GM19324 (cell line): ENCODE measurements around the gene CEP250.

Experiments used
- ATAC-seq: cut with Tn5 transposase; IDR thresholded peaks from one replicate; pipeline ENCODE4 v1.9.1; 2021; ENCODE audit warnings: mild to moderate bottlenecking, moderate library complexity; ENCODE audit not compliant: unreplicated experiment, low FRiP score

The CEP250 gene

DNA sequence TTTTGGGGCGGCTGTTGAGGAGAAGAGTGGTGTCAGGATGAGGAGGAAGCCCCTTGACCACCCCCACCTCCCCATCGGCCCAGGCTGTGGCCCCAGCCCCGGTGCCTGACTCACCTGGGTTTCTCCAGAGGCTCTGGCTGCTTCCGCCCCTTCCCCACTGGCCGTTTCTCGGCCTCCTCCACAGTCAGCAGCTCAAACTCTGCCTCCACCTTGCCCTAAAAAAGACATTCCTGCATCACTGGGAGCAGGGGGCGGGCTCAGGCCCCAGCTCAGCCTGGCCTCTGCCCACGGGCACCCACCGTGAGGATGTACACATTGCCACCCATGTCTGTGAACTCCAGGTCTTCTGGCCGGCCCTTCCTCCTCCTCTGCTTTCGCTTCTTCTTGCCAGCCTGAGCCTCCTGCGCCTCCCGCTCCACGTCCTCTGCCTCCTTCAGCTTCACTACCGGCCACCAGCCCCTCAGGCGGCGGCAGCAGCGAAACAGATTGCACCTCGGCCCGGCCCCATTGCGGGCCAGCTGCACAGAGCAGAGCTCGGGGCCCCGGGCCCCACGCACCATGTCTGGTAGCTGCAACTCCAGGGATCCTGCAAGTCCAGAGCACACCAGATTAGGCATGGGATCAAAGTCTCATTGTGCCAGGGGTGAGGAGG is 103.8 kb downstream of the CEP250 start:
- ATAC-seq: no peak

DNA sequence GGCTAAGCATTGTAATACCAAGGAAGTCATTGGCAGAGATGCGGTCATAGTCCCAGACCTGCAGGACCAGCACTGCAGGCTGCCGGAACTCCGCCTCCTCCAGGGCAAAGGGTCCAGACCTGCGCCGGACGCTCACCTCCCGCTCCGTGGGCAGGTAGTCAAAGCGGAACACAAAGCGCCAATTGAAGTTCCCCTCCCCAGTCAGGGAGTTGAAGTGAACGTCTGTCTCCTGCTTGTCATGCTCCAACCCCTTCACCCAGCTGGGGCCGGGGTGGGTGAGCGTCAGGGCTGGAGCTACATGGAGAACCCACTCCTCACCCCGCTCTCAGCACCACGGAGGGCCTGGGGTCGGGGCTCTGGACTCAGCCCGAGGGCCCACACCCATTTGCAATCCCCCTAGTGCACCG is 104.7 kb downstream of the CEP250 start:
- no peak for ATAC-seq

DNA sequence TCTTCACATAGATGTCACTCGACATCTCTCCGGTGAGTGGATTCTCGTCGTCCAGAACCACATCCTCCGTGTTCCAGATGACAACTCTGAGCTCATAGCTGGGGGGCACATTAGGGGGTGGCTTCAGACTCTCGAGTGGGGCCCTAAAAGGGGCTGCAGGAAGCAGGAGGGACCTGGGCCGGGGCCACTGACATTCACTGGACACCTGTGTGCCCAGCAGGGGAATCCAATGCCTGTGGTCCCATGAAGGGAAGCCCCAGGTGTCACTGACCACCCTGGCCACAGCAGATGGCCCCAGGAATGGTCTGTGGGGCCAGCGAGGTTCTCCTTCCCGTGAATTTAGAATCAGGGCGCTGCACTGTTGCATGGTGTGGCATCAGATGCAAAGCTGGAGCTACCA is 105.1 kb downstream of the CEP250 start:
- no peak for ATAC-seq

DNA sequence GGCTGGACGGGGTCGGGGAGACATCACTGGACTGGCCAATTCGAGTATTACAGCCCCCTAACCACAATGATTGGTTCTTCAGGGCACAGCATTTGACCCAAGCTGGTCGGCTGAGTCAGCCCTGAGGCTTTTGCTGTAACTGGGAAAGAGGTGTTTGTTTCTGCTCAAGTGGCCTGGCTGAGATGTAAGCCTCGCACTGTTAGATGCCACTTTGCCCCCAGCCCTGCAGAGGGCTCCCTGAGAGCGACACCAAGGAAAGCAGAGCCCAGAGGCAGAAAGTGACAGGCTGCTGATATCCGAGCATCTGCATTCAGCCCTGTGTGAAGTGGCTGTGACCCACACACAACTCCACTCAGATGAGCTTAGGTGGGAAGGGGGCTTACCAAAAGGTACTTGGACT is 105.9 kb downstream of the CEP250 start:
- no peak for ATAC-seq

DNA sequence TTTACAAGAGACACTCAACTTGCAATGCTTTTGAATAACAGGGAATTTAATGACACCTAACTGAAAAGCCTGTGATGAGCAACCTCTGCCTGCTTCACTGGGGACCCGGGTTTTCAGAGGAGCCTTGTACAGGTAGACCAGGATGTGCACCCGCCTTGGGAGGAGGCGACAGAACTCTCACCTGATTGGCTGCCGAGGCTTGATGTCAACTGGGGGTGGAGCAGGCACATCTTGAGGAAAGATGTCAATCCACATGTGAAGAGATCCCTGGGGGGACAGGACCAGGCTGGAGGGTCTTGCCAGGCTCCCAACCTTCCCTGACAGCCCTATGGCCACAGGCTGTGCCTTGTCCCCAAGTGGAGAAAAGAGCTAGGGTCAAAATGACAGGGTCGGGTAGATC is 106.3 kb downstream of the CEP250 start:
- no peak for ATAC-seq

DNA sequence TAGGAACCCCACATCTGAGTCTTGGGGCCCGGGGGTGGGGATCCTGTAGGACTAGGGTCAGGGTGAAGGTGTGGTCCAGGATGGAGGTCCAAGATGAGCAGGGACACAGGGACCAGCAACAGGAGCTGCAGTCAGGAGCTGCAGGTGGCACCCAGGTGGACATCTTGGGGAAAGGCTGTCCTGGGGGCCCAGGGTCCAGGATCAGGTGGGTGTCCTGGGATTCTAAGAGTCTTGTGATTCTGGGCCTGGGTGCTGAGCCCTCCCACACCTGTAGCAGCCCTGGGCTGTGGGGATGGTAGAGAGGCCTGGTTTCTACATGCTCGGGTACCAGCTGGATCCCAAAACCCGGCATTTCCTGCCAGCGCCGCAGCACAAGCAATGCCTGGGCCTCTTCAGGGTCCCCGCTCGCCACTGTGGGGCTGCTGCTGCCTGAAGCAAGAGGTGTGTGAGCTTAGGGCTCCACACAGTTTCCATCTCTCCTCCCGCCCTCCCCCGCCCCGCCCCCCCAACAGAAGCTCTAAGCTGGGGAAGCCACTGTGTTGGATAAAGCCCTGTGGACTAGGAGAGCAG is 107.2 kb downstream of the CEP250 start:
- no peak for ATAC-seq

DNA sequence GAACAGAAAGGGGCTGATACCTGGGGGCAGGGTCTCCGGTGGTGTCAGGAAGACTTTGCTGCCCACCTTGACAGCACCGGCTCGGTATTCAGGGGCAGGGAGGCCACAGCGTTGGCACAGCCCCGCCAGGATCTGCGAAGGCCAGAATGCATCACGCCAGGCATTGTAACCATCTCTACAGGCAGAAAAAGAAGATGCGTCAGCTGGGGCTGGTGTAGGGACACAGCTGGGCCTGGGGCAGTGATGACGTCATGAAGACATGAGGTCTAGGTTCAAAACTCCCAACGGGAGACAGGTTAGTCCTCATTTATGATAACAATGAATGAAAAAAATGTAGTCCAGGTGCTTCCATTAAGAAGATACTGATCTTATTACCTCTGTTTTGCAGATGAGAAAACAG is 108.4 kb downstream of the CEP250 start:
- no peak for ATAC-seq

DNA sequence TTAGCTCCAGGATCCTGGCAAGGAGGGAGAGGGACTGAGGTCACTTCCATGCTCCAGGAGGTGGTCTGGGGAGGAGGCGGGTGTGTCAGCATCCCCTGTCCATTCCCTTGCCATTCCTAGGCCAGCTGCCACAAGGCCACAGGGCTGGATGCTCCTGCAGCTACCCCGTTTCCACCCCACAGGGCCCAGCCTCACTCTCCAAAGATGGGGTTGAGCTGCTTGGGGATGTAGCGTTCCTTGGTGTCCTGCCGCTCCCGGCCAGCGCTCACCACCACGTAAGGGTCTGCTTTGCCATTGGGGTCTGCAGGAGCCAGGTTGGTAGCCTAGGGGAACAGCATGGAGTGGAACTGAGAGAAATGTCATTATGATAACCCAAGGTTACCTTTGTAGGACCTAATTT is 109.5 kb downstream of the CEP250 start:
- no peak for ATAC-seq

DNA sequence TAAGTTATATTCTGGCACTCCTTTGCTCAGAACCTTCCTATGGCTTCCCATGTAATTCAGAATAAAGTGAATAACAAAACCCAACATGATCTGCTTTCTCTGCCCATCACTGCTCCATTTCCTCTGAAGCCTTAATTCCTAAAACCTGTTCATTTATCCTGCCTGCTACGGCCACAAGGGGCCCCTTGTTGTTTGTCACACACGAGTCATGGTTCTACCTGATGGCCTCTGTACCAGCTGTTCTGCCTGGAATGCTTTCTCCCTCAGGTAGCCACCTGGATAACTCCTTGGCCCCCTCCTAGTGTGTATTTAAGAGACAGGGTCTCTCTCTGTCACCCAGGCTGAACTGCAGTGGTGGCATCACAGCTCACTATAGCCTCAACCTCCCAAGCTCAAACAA is 113.2 kb downstream of the CEP250 start:
- ATAC-seq: no peak
